Lower leg skin (tissue), 4 donors: Measurements from ENCODE around the gene STPG1. TPM values are rescaled to one million over a fixed set of nuclear protein-coding genes. Genes with fewer than 3 reads are reported as not detected.

Source experiments
- DNase-seq, 2 donors: peaks; one replicate each; pipeline ENCODE4 v3.0.0-alpha.2; 2019; ENCODE audit warnings: low spot score in 2 of 2
- H3K4me3 ChIP-seq: fragments of 200-600 bp; sonication (generic); 2 replicates; pipeline ENCODE4 v1.5.1; 2017; ENCODE audit warnings: mild to moderate bottlenecking, low read depth; ENCODE audit not compliant: poor library complexity, severe bottlenecking
- POLR2A ChIP-seq, 2 donors: fragments of 450-650 bp; IDR thresholded peaks; one replicate each; pipeline ENCODE4 v1.6.1; 2016 to 2017; ENCODE audit warnings: antibody characterized with exemption in 2 of 2, mild to moderate bottlenecking in 1 of 2, moderate library complexity in 1 of 2
- WGBS, 2 donors: methylation state at CpG; one replicate each; pipeline ENCODE4 v1.1.5; 2018; 5-methylcytosine and 5-hydroxymethylcytosine counted together
- intact Hi-C: fragments of 100-400 bp; cut with DNase I; formaldehyde crosslinking; loops from one replicate; pipeline ENCODE4 v1.15.0; 2023; ENCODE audit warnings: low total_unique reads
- total RNA-seq, 4 donors: library from RNA; depleted of rRNA; stranded (reverse); fragments of >200 nt; gene quantifications; one replicate each; pipeline ENCODE4 v1.1.0, GENCODE V29; 2016
- TF ChIP-seq, protein P1 (sequence below), 3 donors: fragments of 450-650 bp; IDR thresholded peaks; one replicate each; pipeline ENCODE4 v1.5.1; 2016; ENCODE audit warnings: antibody characterized with exemption in 3 of 3, mild to moderate bottlenecking in 3 of 3, moderate library complexity in 2 of 3

The STPG1 gene
- total RNA-seq, 4 donors from 2014 or later: 3.6 to 8.5 (median 6.4) TPM

GRCh38 chr1:24381256-24381655 is 32.3 kb downstream of the STPG1 start:
- DNase-seq: peak; percentile 14 to 32
- TF ChIP-seq POLR2A (IDR thresholded peaks at IDR 0.05): no peak
- TF ChIP-seq, protein P1, sequence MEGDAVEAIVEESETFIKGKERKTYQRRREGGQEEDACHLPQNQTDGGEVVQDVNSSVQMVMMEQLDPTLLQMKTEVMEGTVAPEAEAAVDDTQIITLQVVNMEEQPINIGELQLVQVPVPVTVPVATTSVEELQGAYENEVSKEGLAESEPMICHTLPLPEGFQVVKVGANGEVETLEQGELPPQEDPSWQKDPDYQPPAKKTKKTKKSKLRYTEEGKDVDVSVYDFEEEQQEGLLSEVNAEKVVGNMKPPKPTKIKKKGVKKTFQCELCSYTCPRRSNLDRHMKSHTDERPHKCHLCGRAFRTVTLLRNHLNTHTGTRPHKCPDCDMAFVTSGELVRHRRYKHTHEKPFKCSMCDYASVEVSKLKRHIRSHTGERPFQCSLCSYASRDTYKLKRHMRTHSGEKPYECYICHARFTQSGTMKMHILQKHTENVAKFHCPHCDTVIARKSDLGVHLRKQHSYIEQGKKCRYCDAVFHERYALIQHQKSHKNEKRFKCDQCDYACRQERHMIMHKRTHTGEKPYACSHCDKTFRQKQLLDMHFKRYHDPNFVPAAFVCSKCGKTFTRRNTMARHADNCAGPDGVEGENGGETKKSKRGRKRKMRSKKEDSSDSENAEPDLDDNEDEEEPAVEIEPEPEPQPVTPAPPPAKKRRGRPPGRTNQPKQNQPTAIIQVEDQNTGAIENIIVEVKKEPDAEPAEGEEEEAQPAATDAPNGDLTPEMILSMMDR (IDR thresholded peaks at IDR 0.05): no peak
- intact Hi-C loops: no loop called here
- H3K4me3 ChIP-seq: no peak overlapping the region
- 61 to 68% methylated on average over 2 of the region's 2 CpGs for WGBS, 2 donors

- peak; percentile 11 to 46 for DNase-seq
- no peak for TF ChIP-seq POLR2A (IDR thresholded peaks at IDR 0.05)
- TF ChIP-seq, protein P1 (IDR thresholded peaks at IDR 0.05): no peak
- H3K4me3 ChIP-seq: no peak overlapping the region
- intact Hi-C loops: no loop called here
- WGBS, 2 donors: 92 to 94% methylated on average over 5 of the region's 5 CpGs
Observed at GRCh38 chr1:24380508-24380907, 33.1 kb downstream of the STPG1 start.

DNA sequence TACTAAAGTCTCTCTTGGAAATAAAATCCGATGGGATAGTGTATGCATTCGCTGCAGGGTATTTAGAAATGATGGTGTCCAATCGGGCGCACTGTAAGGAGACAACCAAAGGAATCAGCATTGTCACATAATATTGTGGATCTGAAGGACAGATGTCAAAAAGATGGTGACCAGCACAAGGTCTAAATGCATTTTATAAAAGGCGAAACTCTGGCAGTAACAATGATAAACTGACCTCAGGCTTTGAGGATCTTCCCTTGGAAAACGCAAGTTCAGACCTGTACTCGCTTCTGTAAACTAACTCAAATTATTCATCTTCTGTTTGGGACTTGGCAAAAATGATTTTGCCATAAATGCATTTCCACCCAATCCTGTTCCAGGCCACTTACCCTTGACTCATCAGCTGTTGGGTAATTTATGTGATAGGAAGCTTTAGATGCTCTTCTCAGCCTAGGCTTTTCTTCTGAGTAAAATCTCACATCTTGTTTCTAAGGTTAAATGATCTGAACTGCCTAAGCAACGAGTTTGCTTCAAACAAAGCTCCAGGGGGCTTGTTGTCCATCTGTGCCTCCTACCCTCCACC is 33.8 kb downstream of the STPG1 start:
- no peak overlapping the region for H3K4me3 ChIP-seq
- intact Hi-C loops: no loop called here
- no peak for TF ChIP-seq POLR2A (IDR thresholded peaks at IDR 0.05)
- TF ChIP-seq, protein P1 (IDR thresholded peaks at IDR 0.05): no peak
- DNase-seq: peak; percentile 13 to 15
- 43 to 66% methylated on average over 8 of the region's 8 CpGs for WGBS, 2 donors

GRCh38 chr1:24374891-24375786 is 38.4 kb downstream of the STPG1 start:
- TF ChIP-seq, protein P1 (IDR thresholded peaks at IDR 0.05): no peak
- no peak for TF ChIP-seq POLR2A (IDR thresholded peaks at IDR 0.05)
- DNase-seq: peak in 1 of 2 donors; percentile 12
- intact Hi-C loops: no loop called here
- WGBS, 2 donors: 85 to 90% methylated on average over 13 of the region's 13 CpGs
- no peak overlapping the region for H3K4me3 ChIP-seq

DNA sequence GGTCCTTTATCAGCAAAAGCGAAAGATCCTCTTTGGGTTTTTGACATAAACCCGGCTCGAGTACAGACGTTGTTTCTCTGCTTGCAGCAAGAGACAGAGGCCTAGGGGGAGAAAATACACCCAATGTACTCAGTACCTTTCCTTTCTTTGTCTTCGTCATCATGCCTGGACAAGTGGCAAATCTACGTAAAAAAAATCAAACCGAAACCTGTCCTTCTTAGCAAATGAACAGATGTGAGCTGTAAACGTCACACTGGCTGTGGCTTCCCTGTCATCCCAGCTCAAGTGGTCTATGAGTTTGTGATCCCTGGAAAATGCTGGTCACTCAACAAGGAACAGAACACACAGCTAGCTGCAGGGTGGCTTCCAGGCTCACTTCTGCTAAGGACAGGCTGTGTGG is 39.9 kb downstream of the STPG1 start:
- intact Hi-C loops: no loop called here
- no peak overlapping the region for H3K4me3 ChIP-seq
- peak in 1 of 2 donors; percentile 40 for DNase-seq
- no peak for TF ChIP-seq POLR2A (IDR thresholded peaks at IDR 0.05)
- WGBS, 2 donors: 63 to 70% methylated on average over 8 of the region's 8 CpGs

DNA sequence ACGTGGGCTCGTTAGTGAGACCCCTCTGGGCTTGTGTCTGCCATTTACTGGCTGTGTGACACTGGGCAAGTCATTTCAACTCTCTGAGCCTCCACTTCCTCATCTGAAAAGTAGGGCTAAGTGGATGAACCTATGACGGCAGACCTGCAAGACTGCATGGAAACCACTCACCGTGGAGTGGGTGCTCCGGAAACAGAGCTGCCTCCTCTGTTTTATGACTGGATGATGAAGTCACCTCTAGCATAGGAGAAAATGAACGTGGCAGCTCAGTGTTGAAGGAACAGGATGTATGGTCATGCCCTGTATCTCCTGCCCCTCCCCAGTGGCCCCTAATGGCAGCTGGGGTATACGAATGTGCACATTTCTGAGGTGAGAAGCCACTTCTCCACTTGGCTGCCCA is 40.5 kb downstream of the STPG1 start:
- WGBS, 2 donors: 87 to 89% methylated on average over 7 of the region's 7 CpGs
- intact Hi-C loops: no loop called here
- no peak for DNase-seq
- no peak for TF ChIP-seq POLR2A (IDR thresholded peaks at IDR 0.05)
- TF ChIP-seq, protein P1 (IDR thresholded peaks at IDR 0.05): no peak
- H3K4me3 ChIP-seq: no peak overlapping the region
